HuH-7.5 (cell line): Measurements from ENCODE around the gene CSNK1A1.
"Not testable (repeated sequence)": the region's sequence is repeated elsewhere in the genome, so short reads cannot be mapped to it uniquely, and the experiment has no call there.

ENCODE experiments used
- DNase-seq: peaks from one replicate; pipeline ENCODE4 v3.0.0; 2011; ENCODE audit warnings: low spot score

The CSNK1A1 gene

DNA sequence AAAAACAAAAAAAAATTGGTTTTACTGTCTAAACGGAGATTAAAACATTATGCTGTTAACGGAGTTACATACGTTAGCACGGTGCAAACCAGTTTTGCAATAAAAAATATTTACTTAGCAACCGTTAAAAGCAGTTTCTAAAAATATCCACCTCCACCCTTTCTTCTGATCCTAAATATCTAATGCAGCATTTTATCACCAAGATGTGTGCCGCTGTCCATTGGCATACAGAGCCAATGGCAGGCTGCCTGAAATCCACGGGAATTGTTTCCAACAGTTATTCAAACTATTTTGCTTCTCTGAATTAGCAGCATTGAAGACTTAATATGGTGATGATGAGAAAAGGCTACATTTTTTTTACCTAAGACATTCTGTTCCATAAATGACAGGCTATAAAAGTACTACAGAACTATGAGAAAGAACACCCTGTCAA lies 61.6 kb downstream of the CSNK1A1 start:
- no peak for DNase-seq

- no peak for DNase-seq
These were observed 62.5 kb downstream of the CSNK1A1 start for GRCh38 chr5:149488645-149489306.

DNA sequence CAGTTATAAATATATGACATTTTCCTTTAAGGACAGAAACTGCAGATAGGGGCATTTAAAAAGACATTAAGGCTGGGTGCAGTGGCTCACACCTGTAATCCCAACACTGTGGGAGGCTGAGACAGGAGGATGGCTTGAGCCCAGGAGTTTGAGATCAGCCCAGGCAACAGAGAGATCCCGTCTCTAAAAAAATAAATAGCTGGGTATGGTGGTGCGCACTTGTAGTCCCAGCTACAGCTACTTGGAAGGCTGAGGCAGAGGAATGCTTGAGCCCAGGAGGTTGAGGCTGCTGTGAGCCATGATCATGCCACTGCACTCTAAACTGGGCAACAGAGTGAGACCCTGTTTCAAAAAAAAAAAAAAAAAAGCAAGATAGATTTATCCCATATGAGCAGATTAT lies 63.6 kb downstream of the CSNK1A1 start:
- DNase-seq, result no peak

GRCh38 chr5:149486726-149487635 lies 64.3 kb downstream of the CSNK1A1 start:
- DNase-seq, result no peak

DNA sequence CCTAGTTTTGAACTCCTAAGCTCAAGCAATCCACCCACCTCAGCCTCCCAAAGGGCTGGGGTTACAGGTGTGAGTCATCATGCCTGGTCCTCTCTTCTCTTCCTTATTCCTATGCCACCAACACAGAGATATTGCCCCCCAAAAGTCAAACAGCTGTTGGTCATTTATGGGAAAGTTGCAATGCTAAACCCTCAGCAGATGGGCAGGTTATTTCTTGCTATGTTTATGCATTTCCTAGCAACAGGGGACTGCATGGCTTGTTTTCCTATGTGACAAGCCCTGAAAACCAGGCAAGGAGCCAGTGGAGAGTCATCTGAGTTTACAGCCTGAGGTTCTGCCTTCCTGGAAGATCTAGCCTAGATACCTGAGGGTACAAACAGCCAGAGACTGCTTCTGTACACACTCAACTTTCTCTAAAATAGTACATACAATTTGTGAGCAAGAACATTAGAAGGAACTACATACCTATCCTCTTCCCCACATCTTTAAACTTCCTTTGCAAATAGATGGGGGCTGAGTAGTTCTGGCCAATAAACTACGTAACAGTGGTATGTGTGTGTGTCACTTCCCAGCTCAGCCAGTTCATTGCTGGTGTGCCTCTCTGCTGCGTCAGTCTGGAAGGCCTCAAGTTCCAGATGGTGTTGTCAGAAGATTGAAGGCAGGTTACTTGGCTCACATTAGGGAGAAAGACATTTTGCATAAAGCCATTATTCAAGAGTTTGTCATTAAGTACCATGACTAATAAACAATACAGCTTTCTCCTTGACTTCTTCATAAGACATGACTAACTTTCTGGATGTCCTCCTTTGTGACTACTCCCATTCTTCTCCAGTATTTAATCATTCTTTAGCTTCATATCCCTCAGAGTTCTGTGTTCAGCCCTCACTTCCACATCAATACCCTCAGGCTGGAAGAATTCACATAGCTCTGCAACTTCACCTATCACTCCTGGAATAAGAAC lies 65.3 kb downstream of the CSNK1A1 start:
- no peak for DNase-seq

- DNase-seq, result no peak
These were observed 69.8 kb downstream of the CSNK1A1 start for GRCh38 chr5:149481485-149481884.

GRCh38 chr5:149478761-149479160 lies 72.5 kb downstream of the CSNK1A1 start:
- DNase-seq, result no peak

GRCh38 chr5:149475777-149476176 lies 75.5 kb downstream of the CSNK1A1 start:
- no peak for DNase-seq

- DNase-seq, result no peak
These were observed 77.0 kb downstream of the CSNK1A1 start for GRCh38 chr5:149474198-149474597.

- no peak for DNase-seq
These were observed 77.8 kb downstream of the CSNK1A1 start for GRCh38 chr5:149473441-149473840.

DNA sequence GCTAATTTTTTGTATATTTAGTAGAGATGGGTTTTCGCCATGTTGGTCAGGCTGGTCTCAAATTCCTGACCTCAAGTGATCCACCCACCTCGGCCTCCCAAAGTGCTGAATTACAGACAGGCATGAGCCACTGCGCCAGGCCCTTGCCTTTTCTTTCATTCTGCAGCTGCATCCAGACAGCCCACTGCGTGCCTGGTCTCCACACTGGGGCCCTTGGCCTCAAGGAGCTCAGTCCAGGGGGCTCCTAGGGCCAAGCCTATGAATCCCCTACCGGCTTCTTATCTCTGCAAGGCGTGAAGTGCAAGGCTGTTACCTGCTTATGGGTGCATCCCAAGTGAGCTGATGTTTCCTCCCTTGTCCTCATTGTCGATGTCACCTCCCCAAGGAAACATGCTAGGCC lies 78.8 kb downstream of the CSNK1A1 start:
- DNase-seq, result no peak

- DNase-seq, result no peak
These were observed 79.6 kb downstream of the CSNK1A1 start for GRCh38 chr5:149471406-149472183.

GRCh38 chr5:149470942-149471341 lies 80.3 kb downstream of the CSNK1A1 start:
- DNase-seq, result no peak

GRCh38 chr5:149466457-149466972 lies 84.7 kb downstream of the CSNK1A1 start:
- DNase-seq, result no peak

- no peak for DNase-seq
These were observed 86.3 kb downstream of the CSNK1A1 start for GRCh38 chr5:149464796-149465489.

- not testable (repeated sequence) for DNase-seq
These were observed 89.3 kb downstream of the CSNK1A1 start for GRCh38 chr5:149461907-149462306.

- no peak for DNase-seq
These were observed 91.3 kb downstream of the CSNK1A1 start for GRCh38 chr5:149459891-149460290.

GRCh38 chr5:149457393-149457763 lies 93.9 kb downstream of the CSNK1A1 start:
- no peak for DNase-seq

DNA sequence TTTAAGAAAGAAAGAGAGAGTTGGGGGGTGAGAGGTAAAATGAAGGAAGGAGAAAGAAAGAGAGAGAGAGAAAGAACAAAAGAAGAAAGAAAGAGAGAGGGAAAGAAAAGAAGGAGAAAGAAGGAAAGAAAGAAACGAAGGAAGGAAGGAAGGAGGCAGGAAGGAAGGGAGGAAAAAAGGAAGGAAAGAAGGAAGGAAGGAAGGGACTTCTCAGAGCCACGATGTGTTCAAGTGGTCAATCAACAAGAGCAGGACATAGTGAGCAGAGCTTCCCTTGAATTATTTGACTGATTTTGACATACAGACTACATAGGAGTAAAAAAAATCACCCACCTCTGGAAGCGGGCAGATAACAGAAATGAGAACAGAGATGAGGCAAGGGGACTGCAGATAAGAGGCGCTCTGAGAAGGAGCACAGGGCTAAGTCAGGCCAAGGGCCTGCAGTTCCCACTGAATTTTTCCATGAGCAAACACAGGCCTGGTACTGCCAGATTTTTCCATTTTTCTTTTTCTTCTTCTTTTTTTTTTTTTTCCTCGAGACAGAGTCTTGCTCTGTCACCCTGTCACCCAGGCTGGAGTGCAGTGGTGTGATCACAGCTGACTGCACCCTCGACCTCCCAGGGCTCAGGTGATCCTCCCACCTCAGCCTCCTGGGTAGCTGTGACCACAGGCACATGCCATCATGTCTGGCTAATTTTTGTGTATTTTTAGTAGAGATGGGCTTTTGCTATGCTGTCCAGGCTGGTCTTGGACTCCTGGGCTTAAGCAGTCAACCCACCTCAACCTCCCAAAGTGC lies 94.4 kb downstream of the CSNK1A1 start:
- no peak for DNase-seq
